Mononuclear cell (primary cell): ENCODE data around the gene RNASE9. TPM values are rescaled to one million over a fixed set of nuclear protein-coding genes. Genes with fewer than 3 reads are reported as not detected.
"Not testable (repeated sequence)": the region's sequence is repeated elsewhere in the genome, so short reads cannot be mapped to it uniquely, and the experiment has no call there.

ENCODE experiments used
- H3K27me3 ChIP-seq: 2 replicates; pipeline ENCODE4 v1.6.0; 2011; ENCODE audit warnings: low read length, control low read depth; ENCODE audit not compliant: insufficient read depth
- H3K4me1 ChIP-seq: 2 replicates; pipeline ENCODE4 v1.5.1; 2011; ENCODE audit warnings: mild to moderate bottlenecking, low read length, control low read depth; ENCODE audit not compliant: insufficient read depth
- H3K4me3 ChIP-seq: 2 replicates; pipeline ENCODE4 v1.5.1; 2011; ENCODE audit warnings: mild to moderate bottlenecking, low read length, moderate library complexity
- H3K9me3 ChIP-seq: 2 replicates; pipeline ENCODE4 v1.5.1; 2011; ENCODE audit warnings: low read depth, mild to moderate bottlenecking, control low read depth, low read length
- total RNA-seq: library from RNA; depleted of rRNA; stranded (reverse); fragments of >200 nt; gene quantifications from one replicate; pipeline ENCODE4 v1.2.3, GENCODE V29; 2012

Gene RNASE9
- total RNA-seq: not detected

DNA sequence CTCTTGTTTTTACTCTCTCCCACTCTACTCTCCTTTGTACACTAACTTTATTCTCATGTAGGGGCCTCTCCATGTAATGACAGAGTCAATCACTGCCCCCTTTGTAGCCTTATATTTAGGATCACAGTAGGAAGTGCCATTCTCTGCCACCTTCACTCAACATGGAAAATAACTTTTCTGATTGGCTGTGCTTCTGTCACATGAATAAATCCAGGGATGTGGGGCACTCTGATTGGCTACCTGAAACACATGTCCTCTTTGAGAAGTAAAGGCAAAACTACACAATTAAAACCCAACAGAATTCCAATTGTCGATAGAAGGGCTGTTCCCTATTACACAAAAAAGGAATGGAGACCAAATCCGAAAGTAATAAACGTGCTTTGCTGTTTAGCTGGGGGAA is at the start of gene RNASE9:
Gene RNASE9, minus strand, starts transcription at position 87 of the 400 bp plus-strand sequence.
- Histone ChIP-seq H3K9me3 (no peaks in the 10 kb centered on the region), H3K27me3 (no peaks in the 10 kb centered on the region), H3K4me3 (no peak within 1 kb of the TSS), H3K4me1 (no peaks in the 10 kb centered on the region)

DNA sequence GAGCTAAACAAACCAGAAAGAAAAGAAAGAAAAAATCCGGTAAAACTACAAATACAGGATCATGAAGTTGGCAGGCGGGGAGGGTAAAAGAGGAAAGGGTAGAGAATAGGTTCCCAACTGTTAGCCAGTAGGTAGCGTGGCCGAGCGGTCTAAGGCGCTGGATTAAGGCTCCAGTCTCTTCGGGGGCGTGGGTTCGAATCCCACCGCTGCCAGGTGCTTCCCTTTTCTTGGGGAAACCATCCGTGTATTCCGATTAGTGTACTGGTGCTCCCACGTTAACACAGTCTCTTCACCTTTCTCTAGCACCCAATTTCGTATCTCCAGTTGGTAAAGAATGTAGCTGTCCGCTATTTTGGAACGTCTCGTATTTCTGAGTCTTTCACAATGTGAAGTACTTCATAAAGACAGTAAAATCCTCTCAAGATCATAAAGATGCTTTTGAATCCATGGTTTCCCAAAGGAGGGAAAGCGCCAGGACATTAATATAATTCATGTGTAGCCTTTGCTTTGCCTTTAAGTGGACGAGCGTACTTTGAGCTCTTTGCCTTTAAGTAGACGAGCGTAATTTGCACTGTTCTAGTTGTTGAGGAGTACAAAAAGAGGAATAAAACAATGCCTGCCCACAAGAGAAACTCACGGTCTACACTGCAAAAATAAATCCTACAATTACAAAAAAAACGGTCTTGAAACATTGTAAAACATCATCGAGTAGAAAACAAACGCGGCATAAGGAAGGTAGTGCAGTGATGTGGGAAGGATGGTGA is 49.3 kb upstream of the RNASE9 start:
- H3K9me3 ChIP-seq: no peaks in the 10 kb centered on the region
- H3K27me3 ChIP-seq: no peaks in the 10 kb centered on the region
- H3K4me3 ChIP-seq: peak overlapping the region; percentile 71
- peaks cover 46% of the 10 kb centered on the region for H3K4me1 ChIP-seq

DNA sequence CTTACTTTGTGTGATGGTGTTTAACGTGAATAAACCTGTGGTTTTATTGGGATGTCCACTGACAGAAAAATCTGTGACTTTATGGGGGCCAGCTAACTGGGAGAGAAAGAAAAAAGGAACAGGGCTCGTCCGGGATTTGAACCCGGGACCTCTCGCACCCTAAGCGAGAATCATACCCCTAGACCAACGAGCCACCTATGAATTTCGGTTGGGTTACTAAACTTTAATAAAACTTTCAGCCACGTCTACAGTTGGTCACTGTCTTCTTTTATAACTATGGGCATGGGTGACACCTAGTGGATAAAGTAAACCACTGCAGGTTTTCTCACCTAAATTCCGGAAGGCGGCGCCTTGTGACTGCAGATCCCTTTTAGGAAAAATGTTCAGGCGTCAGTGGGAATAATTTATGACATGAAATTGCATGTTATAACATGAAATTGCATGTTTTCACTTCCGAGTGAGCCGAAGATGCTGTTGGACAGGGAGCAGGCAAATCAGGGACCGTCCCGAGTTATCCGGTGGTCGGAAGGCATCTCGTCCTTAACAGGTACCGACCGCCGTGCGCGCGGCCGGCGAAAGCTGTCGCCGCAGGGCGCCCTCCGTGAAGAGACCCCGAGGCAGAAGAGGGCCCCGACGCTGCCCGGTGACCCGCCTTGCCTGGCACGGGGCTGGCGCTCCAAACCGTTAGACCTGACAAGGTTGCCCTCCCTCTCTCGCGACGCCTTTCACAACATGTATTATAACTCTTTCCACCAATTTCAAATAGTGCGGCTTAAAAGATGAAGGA is 48.6 kb upstream of the RNASE9 start:
- peak overlapping the region; percentile 71 for H3K4me3 ChIP-seq
- H3K9me3 ChIP-seq: no peaks in the 10 kb centered on the region
- H3K27me3 ChIP-seq: no peaks in the 10 kb centered on the region
- H3K4me1 ChIP-seq: peaks cover 43% of the 10 kb centered on the region

DNA sequence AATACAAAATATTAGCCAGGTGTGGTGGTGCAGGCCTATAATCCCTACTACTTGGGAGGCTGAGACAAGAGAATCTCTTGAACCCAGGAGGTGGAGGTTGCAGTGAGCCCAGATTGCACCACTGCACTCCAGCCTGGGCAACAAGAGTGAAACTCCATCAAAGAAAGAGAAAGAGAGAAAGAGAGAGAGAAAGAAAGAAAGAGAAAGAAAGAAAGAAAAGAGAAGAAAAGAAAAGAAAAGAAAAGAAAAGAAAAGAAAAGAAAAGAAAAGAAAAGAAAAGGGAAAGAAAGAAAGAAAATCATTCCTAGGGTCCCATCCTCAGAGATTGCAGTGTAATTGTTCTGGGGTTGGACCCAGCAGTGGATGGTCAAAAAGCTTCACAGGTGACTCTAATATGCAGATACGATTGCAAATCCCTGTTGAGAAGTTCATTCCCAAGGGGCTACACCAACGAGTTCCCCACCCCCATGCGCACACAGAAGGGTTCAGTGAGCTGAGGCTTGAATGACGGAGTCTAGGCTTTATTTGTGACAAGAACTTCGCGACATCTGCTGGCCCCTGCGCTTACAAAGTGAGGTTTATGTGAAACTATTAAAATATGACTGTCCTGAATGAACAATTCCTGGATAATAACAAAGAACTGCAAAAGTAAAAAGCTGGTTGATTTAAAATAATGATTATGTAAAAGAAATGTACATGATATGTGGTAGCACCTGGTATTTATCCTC is 47.7 kb upstream of the RNASE9 start:
- Histone ChIP-seq H3K9me3 (no peaks in the 10 kb centered on the region), H3K4me3 (no peak overlapping the region), H3K4me1 (peaks cover 35% of the 10 kb centered on the region), H3K27me3 (no peaks in the 10 kb centered on the region)

DNA sequence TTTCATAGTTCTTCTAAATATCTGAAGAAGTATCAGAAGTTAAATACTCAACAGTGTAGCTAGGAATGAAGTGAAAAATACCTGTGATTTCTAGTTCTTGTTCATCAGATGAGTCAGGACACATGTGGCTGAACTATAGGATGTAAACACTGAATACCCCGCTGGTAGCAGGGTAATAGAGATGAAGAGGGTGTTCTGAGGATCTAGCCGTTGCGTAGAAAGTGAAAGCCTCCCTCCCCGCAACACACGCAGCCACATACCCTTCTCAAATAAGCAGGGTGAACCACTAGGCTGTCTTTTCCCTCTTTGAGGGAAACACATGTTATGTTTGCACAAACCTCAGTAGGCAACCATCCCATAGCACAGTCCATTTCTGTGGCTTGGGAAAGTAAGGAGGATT is 46.8 kb upstream of the RNASE9 start:
- Histone ChIP-seq H3K4me1 (peaks cover 25% of the 10 kb centered on the region), H3K27me3 (no peaks in the 10 kb centered on the region), H3K4me3 (no peak overlapping the region), H3K9me3 (no peaks in the 10 kb centered on the region)

DNA sequence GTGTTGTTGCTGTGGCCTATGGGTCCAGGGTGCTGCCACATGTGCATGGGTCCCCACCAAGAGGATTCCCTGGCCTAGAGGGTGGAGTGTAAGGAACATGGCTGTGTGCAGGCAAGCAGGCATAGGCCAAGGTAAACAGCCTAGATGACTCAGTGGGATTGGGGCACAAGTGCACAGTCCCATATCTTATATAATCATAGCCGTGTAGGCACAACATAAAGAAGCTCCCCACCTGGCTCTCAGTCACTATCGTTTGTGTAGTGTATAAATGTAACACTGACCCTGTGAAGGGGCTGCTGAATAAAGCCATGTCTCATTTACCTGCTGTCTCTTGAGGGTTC is 46.0 kb upstream of the RNASE9 start:
- Histone ChIP-seq H3K4me1 (peaks cover 18% of the 10 kb centered on the region), H3K4me3 (no peak overlapping the region), H3K27me3 (no peaks in the 10 kb centered on the region), H3K9me3 (no peaks in the 10 kb centered on the region)

- no peak overlapping the region for H3K4me3 ChIP-seq
- no peaks in the 10 kb centered on the region for H3K27me3 ChIP-seq
- no peaks in the 10 kb centered on the region for H3K9me3 ChIP-seq
- H3K4me1 ChIP-seq: peaks cover 13% of the 10 kb centered on the region
Measured at GRCh38 chr14:20606190-20606901, 45.5 kb upstream of the RNASE9 start.

- no peaks in the 10 kb centered on the region for H3K9me3 ChIP-seq
- H3K27me3 ChIP-seq: no peaks in the 10 kb centered on the region
- no peak overlapping the region for H3K4me3 ChIP-seq
- H3K4me1 ChIP-seq: peaks cover 1% of the 10 kb centered on the region
Measured at GRCh38 chr14:20603813-20604690, 43.2 kb upstream of the RNASE9 start.

DNA sequence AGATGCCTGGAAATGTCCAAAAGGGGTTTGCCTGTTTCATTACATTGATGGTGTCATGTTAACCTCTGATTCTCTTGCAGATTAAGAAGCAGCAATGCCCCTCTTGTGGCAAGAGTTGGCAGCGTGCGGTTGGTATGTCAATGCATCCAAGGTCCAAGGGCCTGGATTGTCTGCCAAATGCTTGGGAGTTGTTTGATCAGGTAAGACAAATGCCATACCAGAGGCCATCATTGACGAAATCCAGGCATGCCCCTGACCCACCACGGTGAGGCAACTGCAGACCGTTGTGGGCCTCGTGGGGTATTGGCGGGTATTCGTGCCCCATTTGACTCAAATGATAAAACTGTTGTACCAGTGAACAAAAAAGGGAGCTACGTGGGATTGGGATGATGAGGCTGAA is 41.7 kb upstream of the RNASE9 start:
- no peak overlapping the region for H3K4me3 ChIP-seq
- no peaks in the 10 kb centered on the region for H3K4me1 ChIP-seq
- no peaks in the 10 kb centered on the region for H3K9me3 ChIP-seq
- no peaks in the 10 kb centered on the region for H3K27me3 ChIP-seq

DNA sequence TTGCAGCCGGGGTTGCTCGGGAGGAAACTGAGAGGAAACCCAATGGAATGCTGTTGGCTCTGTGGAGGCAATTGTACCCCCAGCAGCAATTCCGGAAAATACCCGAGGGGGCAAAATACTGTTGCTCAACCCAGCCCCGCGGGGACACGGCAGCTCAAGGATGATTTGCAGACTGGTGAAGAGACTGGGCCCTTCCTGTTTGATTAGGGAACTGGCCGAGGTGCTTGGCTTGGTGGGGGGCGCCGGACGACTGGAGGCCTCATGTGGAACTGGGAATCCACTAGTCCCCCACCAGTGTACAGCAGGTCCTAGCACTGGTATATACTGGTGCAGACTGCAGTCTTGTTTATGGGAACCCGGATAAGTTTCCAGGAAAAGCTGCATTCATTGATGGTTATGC is 40.7 kb upstream of the RNASE9 start:
- Histone ChIP-seq H3K27me3 (no peaks in the 10 kb centered on the region), H3K9me3 (no peaks in the 10 kb centered on the region), H3K4me1 (no peaks in the 10 kb centered on the region), H3K4me3 (no peak overlapping the region)

DNA sequence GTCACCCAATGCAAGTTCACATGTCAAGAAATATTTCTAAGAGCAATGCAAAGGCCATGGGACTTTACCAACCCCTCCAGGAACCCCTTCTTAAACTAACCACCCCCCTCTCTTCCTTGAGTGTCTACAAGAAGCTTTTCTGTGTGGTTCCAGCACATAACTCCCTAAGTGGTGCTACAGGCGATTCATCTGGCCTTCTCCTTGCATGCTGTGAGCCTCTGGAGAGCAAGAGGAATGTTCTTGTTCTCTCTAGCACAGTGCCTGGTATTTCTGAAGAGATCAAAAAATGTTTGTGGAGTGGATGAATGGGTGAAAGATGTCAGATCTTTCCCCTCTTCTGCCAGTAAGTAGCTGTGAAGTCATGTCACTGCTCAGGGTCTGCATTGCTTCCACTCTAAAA is 36.3 kb upstream of the RNASE9 start:
- Histone ChIP-seq H3K27me3 (peaks cover 4% of the 10 kb centered on the region), H3K9me3 (no peaks in the 10 kb centered on the region), H3K4me1 (no peaks in the 10 kb centered on the region), H3K4me3 (no peak overlapping the region)

- not testable (repeated sequence) for H3K27me3 ChIP-seq, H3K4me1 ChIP-seq, H3K9me3 ChIP-seq, H3K4me3 ChIP-seq
Measured at GRCh38 chr14:20595726-20596125, 34.9 kb upstream of the RNASE9 start.

GRCh38 chr14:20592574-20592973 is 31.7 kb upstream of the RNASE9 start:
- Histone ChIP-seq H3K4me3 (no peak overlapping the region), H3K4me1 (no peaks in the 10 kb centered on the region), H3K27me3 (peaks cover 6% of the 10 kb centered on the region), H3K9me3 (no peaks in the 10 kb centered on the region)

- Histone ChIP-seq H3K27me3 (peaks cover 6% of the 10 kb centered on the region), H3K4me1 (no peaks in the 10 kb centered on the region), H3K4me3 (no peak within 1 kb of the TSS), H3K9me3 (no peaks in the 10 kb centered on the region)
Measured at GRCh38 chr14:20591235-20591634, 30.4 kb upstream of the RNASE9 start, which contains the start of gene RNASE12. TSS of gene RNASE12 (minus strand) at chr14:20591376. CDS start at chr14:20590723, 653 bp downstream.
